Activated CD4-positive, alpha-beta memory T cell treated with anti-CD3 and anti-CD28 coated beads for 36 hours (primary cell): Measurements from ENCODE around the gene QSOX1. TPM values are rescaled to one million over a fixed set of nuclear protein-coding genes. Genes with fewer than 3 reads are reported as not detected.
"Not testable (repeated sequence)": the region's sequence is repeated elsewhere in the genome, so short reads cannot be mapped to it uniquely, and the experiment has no call there.

Experiments used
- CTCF ChIA-PET: fragments of 350-600 bp; sonication (Branson Sonifier 250); formaldehyde crosslinking; loops from one replicate; lab custom pipeline; 2021; ENCODE audit warnings: antibody characterized with exemption, inconsistent platforms; lab: Charles Lee
- POLR2A ChIA-PET: fragments of 350-600 bp; sonication (Branson Sonifier 250); formaldehyde crosslinking; loops from one replicate; lab custom pipeline; 2021; ENCODE audit warnings: antibody characterized with exemption; lab: Charles Lee
- DNase-seq: peaks from one replicate; pipeline ENCODE4 v3.0.0-alpha.2; 2020
- H3K27ac Mint-ChIP-seq: one replicate; pipeline ENCODE4 v1.8.0; 2021; ENCODE audit warnings: mixed read lengths
- H3K27me3 Mint-ChIP-seq: one replicate; pipeline ENCODE4 v1.8.0; 2021; ENCODE audit warnings: mixed read lengths
- H3K36me3 Mint-ChIP-seq: one replicate; pipeline ENCODE4 v1.8.0; 2021; ENCODE audit warnings: mixed read lengths
- H3K4me1 Mint-ChIP-seq: one replicate; pipeline ENCODE4 v1.8.0; 2021; ENCODE audit warnings: low read depth, mixed read lengths
- H3K4me3 Mint-ChIP-seq: one replicate; pipeline ENCODE4 v1.8.0; 2021; ENCODE audit warnings: mild to moderate bottlenecking, mixed read lengths
- H3K9me3 Mint-ChIP-seq: one replicate; pipeline ENCODE4 v1.8.0; 2021; ENCODE audit warnings: mixed read lengths
- intact Hi-C: fragments of 100-400 bp; cut with micrococcal nuclease; formaldehyde crosslinking; loops from one replicate; pipeline ENCODE4 v1.15.1; 2023
- total RNA-seq, 2 experiments: library from RNA; stranded (reverse); gene quantifications; one replicate each; pipeline ENCODE4 v1.2.3, GENCODE V29; 2021

The QSOX1 gene
- total RNA-seq, 2 experiments from 2014 or later: 40.3 to 42.4 TPM

DNA sequence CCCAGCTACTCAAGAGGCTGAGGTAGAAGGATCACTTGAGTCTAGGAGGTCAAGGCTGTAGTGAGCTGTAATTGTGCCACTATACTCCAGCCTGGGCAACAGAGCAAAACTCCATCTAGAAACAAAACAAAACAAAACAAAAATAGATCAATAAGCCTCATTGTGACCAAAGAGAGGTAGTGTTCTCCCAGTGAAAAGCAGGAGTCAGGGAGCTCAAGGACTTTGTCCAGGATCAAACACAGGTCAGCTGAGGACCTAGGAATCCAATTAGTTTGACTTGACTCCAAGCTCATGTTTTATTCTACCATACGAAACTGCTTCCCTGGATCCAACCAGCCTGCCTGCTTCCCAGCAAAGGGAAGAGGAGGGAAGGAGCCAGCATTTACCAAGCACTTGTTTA lies 21.5 kb upstream of the QSOX1 start:
- CTCF ChIA-PET: no interaction called here
- intact Hi-C loops: no loop called here
- no peak overlapping the region for H3K27ac Mint-ChIP-seq

GRCh38 chr1:180133688-180134087 lies 21.0 kb upstream of the QSOX1 start:
- CTCF ChIA-PET: interaction anchor here (0.6 kb wide), 1 partner anchor 30 kb away, joined by 3 read pairs; no protein-coding TSS in a partner anchor

More for the DNA sequence above, 21.5 kb upstream of the QSOX1 start:
- DNase-seq: no peak
- H3K4me1 Mint-ChIP-seq: no peaks in the 10 kb centered on the region
- H3K4me3 Mint-ChIP-seq: no peak overlapping the region
- POLR2A ChIA-PET: no interaction called here
- H3K9me3 Mint-ChIP-seq: peaks cover 4% of the 10 kb centered on the region
- H3K36me3 Mint-ChIP-seq: no peaks in the 10 kb centered on the region
- peaks cover 12% of the 10 kb centered on the region for H3K27me3 Mint-ChIP-seq

DNA sequence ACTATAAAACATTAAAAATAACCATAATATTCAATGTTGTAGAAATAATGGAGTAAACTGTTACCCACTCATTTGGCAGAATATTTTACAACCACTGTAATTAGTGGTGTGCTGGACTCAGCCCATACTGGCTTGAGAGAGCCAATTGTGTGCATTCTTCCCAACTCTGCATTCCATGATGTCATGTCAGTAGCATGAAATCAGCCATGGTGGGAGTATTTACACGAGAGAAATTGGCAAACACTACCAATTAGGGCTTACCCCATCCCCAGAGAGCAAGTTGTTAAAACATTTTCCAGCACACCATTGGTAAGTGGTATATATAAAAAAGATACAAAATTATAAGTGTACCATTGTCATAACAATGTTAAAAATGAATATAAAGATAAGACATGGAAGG lies 19.1 kb upstream of the QSOX1 start:
- Mint-ChIP-seq H3K4me3 (no peak overlapping the region), H3K27me3 (peaks cover 12% of the 10 kb centered on the region), H3K9me3 (peaks cover 4% of the 10 kb centered on the region), H3K36me3 (no peaks in the 10 kb centered on the region), H3K4me1 (no peaks in the 10 kb centered on the region), H3K27ac (no peak overlapping the region)
- no peak for DNase-seq
- POLR2A ChIA-PET: no interaction called here
- intact Hi-C loops: no loop called here
- CTCF ChIA-PET: no interaction called here

More at GRCh38 chr1:180133688-180134087, 21.0 kb upstream of the QSOX1 start:
- H3K9me3 Mint-ChIP-seq, H3K36me3 Mint-ChIP-seq, H3K4me1 Mint-ChIP-seq, intact Hi-C loops, H3K27ac Mint-ChIP-seq, POLR2A ChIA-PET, DNase-seq, H3K4me3 Mint-ChIP-seq: not testable (repeated sequence)
- peaks cover 12% of the 10 kb centered on the region for H3K27me3 Mint-ChIP-seq

GRCh38 chr1:180136331-180136967 lies 18.2 kb upstream of the QSOX1 start:
- Mint-ChIP-seq H3K27ac (no peak overlapping the region), H3K4me3 (no peak overlapping the region), H3K36me3 (no peaks in the 10 kb centered on the region), H3K9me3 (peaks cover 4% of the 10 kb centered on the region), H3K27me3 (peaks cover 11% of the 10 kb centered on the region), H3K4me1 (no peaks in the 10 kb centered on the region)
- intact Hi-C loops: no loop called here
- DNase-seq: no peak
- ChIA-PET CTCF (no interaction called here), POLR2A (no interaction called here)

- no peak overlapping the region for H3K4me3 Mint-ChIP-seq
- H3K4me1 Mint-ChIP-seq: no peaks in the 10 kb centered on the region
- no peak overlapping the region for H3K27ac Mint-ChIP-seq
- ChIA-PET CTCF (no interaction called here), POLR2A (no interaction called here)
- H3K9me3 Mint-ChIP-seq: peaks cover 4% of the 10 kb centered on the region
- DNase-seq: no peak
- H3K36me3 Mint-ChIP-seq: no peaks in the 10 kb centered on the region
- peaks cover 9% of the 10 kb centered on the region for H3K27me3 Mint-ChIP-seq
- intact Hi-C loops: no loop called here
Observed at GRCh38 chr1:180136968-180137356, 17.7 kb upstream of the QSOX1 start.

DNA sequence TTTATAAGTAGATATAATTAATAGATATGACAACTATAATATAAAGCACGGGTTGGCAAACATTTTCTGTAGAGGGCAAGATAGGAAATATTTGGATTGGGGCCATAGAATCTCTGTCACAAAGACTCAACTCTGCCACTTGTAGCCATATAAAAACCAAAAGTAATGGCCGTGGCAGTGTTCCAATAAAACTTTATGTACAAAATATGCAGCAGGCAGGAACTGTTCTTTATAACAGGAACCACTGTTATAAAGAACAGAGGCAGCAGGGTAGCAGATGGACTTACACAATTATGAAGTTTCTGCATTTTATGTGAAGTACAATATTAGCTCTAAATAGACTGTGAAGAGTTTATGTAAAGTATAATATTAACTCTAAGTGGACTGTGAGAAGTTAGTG lies 16.9 kb upstream of the QSOX1 start:
- peaks cover 8% of the 10 kb centered on the region for H3K27me3 Mint-ChIP-seq
- no peaks in the 10 kb centered on the region for H3K4me1 Mint-ChIP-seq
- H3K9me3 Mint-ChIP-seq: peaks cover 4% of the 10 kb centered on the region
- ChIA-PET POLR2A (no interaction called here), CTCF (no interaction called here)
- no peak for DNase-seq
- intact Hi-C loops: no loop called here
- H3K4me3 Mint-ChIP-seq: no peak overlapping the region
- no peaks in the 10 kb centered on the region for H3K36me3 Mint-ChIP-seq
- no peak overlapping the region for H3K27ac Mint-ChIP-seq

GRCh38 chr1:180141381-180141934 lies 13.2 kb upstream of the QSOX1 start:
- H3K27me3 Mint-ChIP-seq: peaks cover 4% of the 10 kb centered on the region
- intact Hi-C loops: no loop called here
- H3K4me1 Mint-ChIP-seq: no peaks in the 10 kb centered on the region
- no peak overlapping the region for H3K27ac Mint-ChIP-seq
- CTCF ChIA-PET: no interaction called here
- POLR2A ChIA-PET: no interaction called here
- peaks cover 4% of the 10 kb centered on the region for H3K9me3 Mint-ChIP-seq
- no peak overlapping the region for H3K4me3 Mint-ChIP-seq
- DNase-seq: no peak
- no peaks in the 10 kb centered on the region for H3K36me3 Mint-ChIP-seq

- Mint-ChIP-seq H3K9me3 (no peaks in the 10 kb centered on the region), H3K27me3 (no peaks in the 10 kb centered on the region), H3K4me3 (no peak overlapping the region), H3K36me3 (no peaks in the 10 kb centered on the region), H3K4me1 (no peaks in the 10 kb centered on the region), H3K27ac (no peak overlapping the region)
- POLR2A ChIA-PET: no interaction called here
- CTCF ChIA-PET: no interaction called here
- DNase-seq: no peak
- intact Hi-C loops: no loop called here
Observed at GRCh38 chr1:180143359-180143758, 11.3 kb upstream of the QSOX1 start.

DNA sequence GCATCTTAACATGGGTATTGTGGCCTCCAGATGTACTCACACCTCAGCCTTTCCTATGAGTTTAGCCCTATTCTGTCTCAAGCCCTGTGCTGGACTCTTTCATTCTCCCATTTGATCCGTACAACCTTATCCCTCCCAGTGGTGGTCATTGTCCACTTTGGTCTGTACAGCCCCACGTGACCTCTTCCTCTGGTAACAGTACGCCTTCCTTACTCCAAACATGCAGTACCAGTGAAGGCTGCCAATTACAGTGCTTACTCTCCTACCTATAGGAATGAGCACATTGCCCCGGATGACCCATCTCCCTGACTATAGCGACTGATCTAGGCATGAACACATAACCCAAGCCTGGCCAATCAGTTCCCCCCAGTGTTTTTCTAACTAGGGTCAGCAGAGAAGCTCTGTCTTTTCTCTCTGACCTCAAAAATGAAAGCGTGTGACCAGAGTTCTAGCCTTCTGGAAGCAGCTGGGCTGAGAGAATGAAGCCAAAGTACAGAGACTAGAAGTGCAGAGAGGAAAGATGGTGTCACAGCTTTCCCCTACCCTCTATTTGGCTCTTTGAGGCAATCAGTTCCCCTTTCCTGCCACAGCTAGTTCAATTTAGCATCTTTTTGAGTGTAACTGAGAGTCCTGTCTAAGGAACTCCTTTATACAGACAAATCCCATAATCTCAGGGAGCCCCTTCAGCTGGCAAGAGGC lies 9.9 kb upstream of the QSOX1 start:
- intact Hi-C loops: no loop called here
- Mint-ChIP-seq H3K27me3 (no peaks in the 10 kb centered on the region), H3K4me1 (no peaks in the 10 kb centered on the region), H3K9me3 (no peaks in the 10 kb centered on the region), H3K4me3 (no peak overlapping the region), H3K27ac (no peak overlapping the region), H3K36me3 (no peaks in the 10 kb centered on the region)
- CTCF ChIA-PET: interaction anchor here (1.7 kb wide), 1 partner anchor 34 kb away, joined by 6 read pairs; no protein-coding TSS in a partner anchor
- DNase-seq: no peak
- POLR2A ChIA-PET: no interaction called here

- Mint-ChIP-seq H3K36me3 (no peaks in the 10 kb centered on the region), H3K27me3 (no peaks in the 10 kb centered on the region), H3K9me3 (no peaks in the 10 kb centered on the region), H3K27ac (no peak overlapping the region), H3K4me1 (no peaks in the 10 kb centered on the region), H3K4me3 (no peak overlapping the region)
- intact Hi-C loops: no loop called here
- ChIA-PET CTCF (interaction anchor here (1.7 kb wide), 1 partner anchor 33 kb away, joined by 6 read pairs; no protein-coding TSS in a partner anchor), POLR2A (no interaction called here)
- DNase-seq: no peak
Observed at GRCh38 chr1:180145446-180145845, 9.2 kb upstream of the QSOX1 start.

DNA sequence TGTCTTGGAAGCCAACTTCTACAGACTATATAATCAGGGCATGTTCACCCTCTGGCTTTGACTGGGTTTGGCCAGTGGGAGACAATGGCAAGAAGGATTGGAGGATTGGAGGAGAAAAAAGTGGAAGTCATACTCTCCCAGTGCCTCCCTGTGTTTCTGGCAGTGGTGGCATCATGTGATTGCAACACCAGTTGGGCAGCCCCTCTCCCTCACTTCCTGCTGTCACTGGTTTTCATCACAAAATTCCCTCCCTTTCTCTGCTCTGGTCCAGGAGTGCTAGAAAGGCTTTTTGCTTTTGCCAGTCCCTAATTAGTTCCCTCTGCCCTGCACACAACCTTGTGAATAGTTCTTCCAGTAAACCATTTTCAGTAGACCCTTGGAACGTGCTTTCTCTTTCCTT lies 3.7 kb upstream of the QSOX1 start:
- Mint-ChIP-seq H3K4me1 (peaks cover 10% of the 10 kb centered on the region), H3K4me3 (no peak overlapping the region), H3K27ac (no peak overlapping the region), H3K36me3 (no peaks in the 10 kb centered on the region), H3K9me3 (no peaks in the 10 kb centered on the region), H3K27me3 (no peaks in the 10 kb centered on the region)
- POLR2A ChIA-PET: no interaction called here
- CTCF ChIA-PET: no interaction called here
- no peak for DNase-seq
- intact Hi-C loops: loop anchor here (10.0 kb wide), 1 partner anchor 336 kb away; no protein-coding TSS in a partner anchor

DNA sequence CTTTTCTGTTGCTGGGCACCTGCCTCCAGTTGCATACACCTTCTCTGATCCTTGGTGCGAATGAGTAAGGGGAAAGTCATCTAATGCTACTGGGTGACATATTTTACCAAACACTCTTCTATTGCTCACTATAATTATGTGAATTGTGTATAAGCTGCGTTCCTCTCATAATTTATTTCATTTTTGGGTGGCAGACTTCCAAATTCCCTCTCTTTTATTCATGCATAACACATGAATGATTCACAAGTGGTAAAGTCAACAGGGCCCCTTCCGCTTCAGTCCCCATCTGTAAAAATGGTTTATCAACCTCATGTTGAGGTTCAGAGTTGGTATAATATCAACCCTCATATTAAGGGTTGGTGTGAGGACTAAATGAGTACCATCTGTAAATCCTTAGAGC lies 3.2 kb upstream of the QSOX1 start:
- intact Hi-C loops: loop anchor here (10.0 kb wide), 1 partner anchor 337 kb away; no protein-coding TSS in a partner anchor

More for the DNA sequence above, 3.2 kb upstream of the QSOX1 start:
- no peak for DNase-seq
- H3K36me3 Mint-ChIP-seq: no peaks in the 10 kb centered on the region
- no peak overlapping the region for H3K4me3 Mint-ChIP-seq
- peaks cover 15% of the 10 kb centered on the region for H3K4me1 Mint-ChIP-seq
- H3K9me3 Mint-ChIP-seq: no peaks in the 10 kb centered on the region
- ChIA-PET POLR2A (no interaction called here), CTCF (no interaction called here)
- no peaks in the 10 kb centered on the region for H3K27me3 Mint-ChIP-seq
- H3K27ac Mint-ChIP-seq: no peak overlapping the region
